ENCODE measurements around the gene CHRNE. TPM values are rescaled to one million over a fixed set of nuclear protein-coding genes. Genes with fewer than 3 reads are reported as not detected.

CHRNE gene
- total and polyA plus RNA-seq, 7 donors: 0.16 to 1.1 (median 0.34) TPM

GRCh38 chr17:4886830-4887229, 16.1 kb downstream of the CHRNE start:
- peaks cover 5 to 80% of the 10 kb centered on the region in 2 donors for H3K36me3 ChIP-seq (ENCODE audit: insufficient read depth in 1 of 2, low read depth in 1 of 2)
- no peak for TF ChIP-seq CTCF (IDR thresholded peaks at IDR 0.05)
- ATAC-seq: no peak
- H3K4me1 ChIP-seq: no peaks in the 10 kb centered on the region
- no peak overlapping the region for H3K27ac ChIP-seq
- WGBS, 3 donors: 93 to 94% (median 93%) methylated on average over 12 of the region's 12 CpGs
- H3K4me3 ChIP-seq: no peak overlapping the region
- no peaks in the 10 kb centered on the region for H3K27me3 ChIP-seq (ENCODE audit: insufficient read depth in 3 of 3, low read length in 2 of 3)
- DNase-seq: no peak
- intact Hi-C loops (cut with DNase I): loop anchor here (2.0 to 10.0 kb wide), 4 partner anchors 52 to 155 kb away; partner anchors contain the start of genes MINK1 (in 2 of the 2), CXCL16 (in 1 of the 2), MED11 (in 1 of the 2) and VMO1 (in 1 of the 2)
- no peaks in the 10 kb centered on the region for H3K9me3 ChIP-seq

DNA sequence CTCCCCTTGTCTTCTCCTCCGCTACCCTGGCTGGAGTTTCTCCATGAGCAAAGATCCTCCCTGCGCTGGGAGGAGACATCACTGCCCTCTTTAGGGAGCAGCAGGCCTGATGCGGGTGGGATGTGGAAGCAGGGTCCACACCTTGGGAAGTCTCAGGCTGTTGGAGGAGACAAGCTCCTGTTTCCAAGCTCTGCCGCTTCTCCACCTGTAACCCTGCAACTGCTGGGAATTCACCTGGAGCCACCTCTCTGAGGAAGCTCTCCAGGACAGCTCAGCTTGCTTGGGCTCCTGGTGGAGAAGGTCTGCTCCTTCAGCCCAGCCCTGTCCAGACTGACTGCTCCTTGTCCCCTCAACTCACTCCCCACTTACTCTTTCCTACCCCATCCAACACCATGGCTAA, 18.4 kb downstream of the CHRNE start:
- Histone ChIP-seq H3K36me3 (ENCODE audit: insufficient read depth in 1 of 2, low read depth in 1 of 2) (peaks cover 5 to 74% of the 10 kb centered on the region in 2 donors), H3K27ac (no peak overlapping the region), H3K4me1 (no peaks in the 10 kb centered on the region), H3K4me3 (no peak overlapping the region), H3K9me3 (no peaks in the 10 kb centered on the region), H3K27me3 (ENCODE audit: insufficient read depth in 3 of 3, low read length in 2 of 3) (no peaks in the 10 kb centered on the region)
- WGBS, 3 donors: 98 to 100% (median 99%) methylated on average over 4 of the region's 4 CpGs
- no peak for TF ChIP-seq CTCF (IDR thresholded peaks at IDR 0.05)
- ATAC-seq: no peak
- intact Hi-C loops (cut with DNase I): loop anchor here (10.0 kb wide), 1 partner anchor 50 kb away; the partner anchor contains the start of gene MINK1 (in 2 of the 2)
- DNase-seq: peak in 1 of 2 donors; percentile 2

- intact Hi-C loops (cut with DNase I): loop anchor here (10.0 kb wide), 1 partner anchor 47 kb away; the partner anchor contains the start of gene MINK1 (in 2 of the 2)
- Histone ChIP-seq H3K4me1 (no peaks in the 10 kb centered on the region), H3K36me3 (ENCODE audit: insufficient read depth in 1 of 2, low read depth in 1 of 2) (peaks cover 5 to 62% of the 10 kb centered on the region in 2 donors), H3K4me3 (no peak overlapping the region), H3K9me3 (no peaks in the 10 kb centered on the region), H3K27ac (no peak overlapping the region), H3K27me3 (ENCODE audit: insufficient read depth in 3 of 3, low read length in 2 of 3) (no peaks in the 10 kb centered on the region)
- WGBS, 3 donors: 45 to 49% (median 46%) methylated on average over 9 of the region's 9 CpGs
- TF ChIP-seq CTCF (IDR thresholded peaks at IDR 0.05): peak; percentile 67
- DNase-seq (peak; percentile 43 to 70), ATAC-seq (peak; percentile 58 to 83 (median 70))
Observed at GRCh38 chr17:4881761-4882555, 20.9 kb downstream of the CHRNE start.

DNA sequence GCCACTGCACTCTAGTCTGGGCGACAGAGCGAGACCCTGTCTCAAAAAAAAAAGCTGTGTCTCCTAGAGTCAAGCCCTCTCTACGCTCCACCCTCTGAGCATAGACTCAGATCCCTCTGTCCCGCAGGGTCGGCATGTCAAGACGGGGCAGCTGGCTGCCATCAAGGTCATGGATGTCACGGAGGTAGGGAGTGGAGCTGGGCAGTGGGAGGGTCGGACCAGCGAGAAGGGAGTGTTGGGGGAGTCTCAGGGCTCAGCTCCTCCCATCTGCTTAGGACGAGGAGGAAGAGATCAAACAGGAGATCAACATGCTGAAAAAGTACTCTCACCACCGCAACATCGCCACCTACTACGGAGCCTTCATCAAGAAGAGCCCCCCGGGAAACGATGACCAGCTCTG, 22.0 kb downstream of the CHRNE start:
- no peak for TF ChIP-seq CTCF (IDR thresholded peaks at IDR 0.05)
- no peaks in the 10 kb centered on the region for H3K27me3 ChIP-seq (ENCODE audit: insufficient read depth in 3 of 3, low read length in 2 of 3)
- ATAC-seq: no peak
- DNase-seq: no peak
- no peaks in the 10 kb centered on the region for H3K9me3 ChIP-seq
- no peaks in the 10 kb centered on the region for H3K4me1 ChIP-seq
- no peak overlapping the region for H3K27ac ChIP-seq
- 82 to 83% (median 82%) methylated on average over 15 of the region's 15 CpGs for WGBS, 3 donors
- no peak overlapping the region for H3K4me3 ChIP-seq
- peaks cover 0 to 50% of the 10 kb centered on the region in 2 donors for H3K36me3 ChIP-seq (ENCODE audit: insufficient read depth in 1 of 2, low read depth in 1 of 2)
- intact Hi-C loops (cut with DNase I): loop anchor here (10.0 kb wide), 1 partner anchor 46 kb away; the partner anchor contains the start of gene MINK1 (in 2 of the 2)
